ENCODE data around the gene SLCO1B3.
"Not testable (repeated sequence)": the region's sequence is repeated elsewhere in the genome, so short reads cannot be mapped to it uniquely, and the experiment has no call there.

The SLCO1B3 gene

GRCh38 chr12:20810487-20810886 is at the start of gene SLCO1B3:
SLCO1B3 (plus strand) TSS chr12:20810705; CDS start chr12:20815739, 5,034 bp downstream.
- DNase-seq: no peak

GRCh38 chr12:20777420-20777819 is 33.1 kb upstream of the SLCO1B3 start:
- DNase-seq: no peak

GRCh38 chr12:20778969-20779368 is 31.5 kb upstream of the SLCO1B3 start:
- DNase-seq: no peak

- not testable (repeated sequence) for DNase-seq
Measured at GRCh38 chr12:20779971-20780370, 30.5 kb upstream of the SLCO1B3 start.

GRCh38 chr12:20783796-20784357 is 26.6 kb upstream of the SLCO1B3 start:
- DNase-seq: not testable (repeated sequence)

GRCh38 chr12:20792971-20793370 is 17.5 kb upstream of the SLCO1B3 start:
- no peak for DNase-seq

GRCh38 chr12:20798554-20798953 is 12.0 kb upstream of the SLCO1B3 start:
- DNase-seq: no peak

- DNase-seq: no peak
Measured at GRCh38 chr12:20800160-20800559, 10.3 kb upstream of the SLCO1B3 start.

GRCh38 chr12:20801035-20801434 is 9.5 kb upstream of the SLCO1B3 start:
- DNase-seq: no peak

GRCh38 chr12:20805921-20806320 is 4.6 kb upstream of the SLCO1B3 start:
- no peak for DNase-seq

- DNase-seq: no peak
Measured at GRCh38 chr12:20807192-20808080, 3.1 kb upstream of the SLCO1B3 start.

GRCh38 chr12:20808521-20808920 is 2.0 kb upstream of the SLCO1B3 start:
- DNase-seq: no peak

GRCh38 chr12:20815574-20815973 is 5.1 kb downstream of the SLCO1B3 start:
- DNase-seq: no peak

- no peak for DNase-seq
Measured at GRCh38 chr12:20822415-20822814, 11.9 kb downstream of the SLCO1B3 start.

GRCh38 chr12:20822925-20823324 is 12.4 kb downstream of the SLCO1B3 start:
- DNase-seq: no peak

GRCh38 chr12:20829919-20830318 is 19.4 kb downstream of the SLCO1B3 start:
- no peak for DNase-seq

- no peak for DNase-seq
Measured at GRCh38 chr12:20830456-20830855, 20.0 kb downstream of the SLCO1B3 start.

- DNase-seq: no peak
Measured at GRCh38 chr12:20832911-20833310, 22.4 kb downstream of the SLCO1B3 start.

GRCh38 chr12:20852649-20853048 is 42.1 kb downstream of the SLCO1B3 start:
- no peak for DNase-seq

- no peak for DNase-seq
Measured at GRCh38 chr12:20863056-20863455, 52.6 kb downstream of the SLCO1B3 start.

- no peak for DNase-seq
Measured at GRCh38 chr12:20865873-20866272, 55.4 kb downstream of the SLCO1B3 start.

- no peak for DNase-seq
Measured at GRCh38 chr12:20868277-20868676, 57.8 kb downstream of the SLCO1B3 start.

GRCh38 chr12:20883288-20883687 is 72.8 kb downstream of the SLCO1B3 start:
- DNase-seq: no peak

GRCh38 chr12:20885116-20885515 is 74.6 kb downstream of the SLCO1B3 start:
- DNase-seq: no peak

Measured in NCI-H748 treated with DMSO at 0.1 percent for 48 hours (cell line).